Cardiac muscle cell (in vitro differentiated cells and primary cell): Measurements from ENCODE around the gene APLP1. TPM values are rescaled to one million over a fixed set of nuclear protein-coding genes. Genes with fewer than 3 reads are reported as not detected.

Experiments used
- DNase-seq, 2 donors: peaks; one replicate each; pipeline versions ENCODE4 v3.0.0 to v3.0.0-alpha.2; 2010 to 2017; ENCODE audit warnings: low read depth in 1 of 2, low spot score in 1 of 2
- H3K27ac ChIP-seq: fragments of 200-600 bp; sonication (generic); 2 replicates; pipeline ENCODE4 v1.5.1; 2016
- H3K27me3 ChIP-seq: fragments of 200-600 bp; sonication (generic); 2 replicates; pipeline ENCODE4 v1.6.0; 2016; ENCODE audit warnings: control low read depth
- H3K36me3 ChIP-seq: fragments of 200-600 bp; sonication (generic); 2 replicates; pipeline ENCODE4 v1.5.1; 2016; ENCODE audit warnings: control low read depth
- H3K4me1 ChIP-seq: fragments of 200-600 bp; sonication (generic); 2 replicates; pipeline ENCODE4 v1.8.1; 2017; ENCODE audit warnings: low read depth, mild to moderate bottlenecking, mixed run types
- H3K4me3 ChIP-seq: fragments of 200-600 bp; sonication (generic); 2 replicates; pipeline ENCODE4 v1.5.1; 2016; ENCODE audit warnings: mild to moderate bottlenecking
- H3K9me3 ChIP-seq: fragments of 200-600 bp; sonication (generic); 2 replicates; pipeline ENCODE4 v1.5.1; 2017; ENCODE audit warnings: low read depth, mild to moderate bottlenecking, control low read depth
- CTCF ChIP-seq: IDR thresholded peaks from 2 replicates; pipeline ENCODE4 v1.5.1; 2012; ENCODE audit warnings: low read depth, mild to moderate bottlenecking, low read length
- polyA plus RNA-seq: library from polyadenylated mRNA; unstranded; fragments of >200 nt; fragmentation: Nextera tagmentation; extraction: Ambion mirVana; gene quantifications from 2 replicates; pipeline ENCODE4 v1.2.1, GENCODE V29; 2016
- total RNA-seq: library from RNA; depleted of rRNA; stranded (reverse); fragments of >200 nt; gene quantifications from 2 replicates; pipeline ENCODE4 v1.2.3, GENCODE V29; 2016

The APLP1 gene
- total and polyA plus RNA-seq, 2 experiments from 2014 or later: 134 to 157 TPM

- TF ChIP-seq CTCF: no peak
- Histone ChIP-seq H3K4me3 (no peak overlapping the region), H3K27ac (no peak overlapping the region), H3K4me1 (no peaks in the 10 kb centered on the region), H3K9me3 (no peaks in the 10 kb centered on the region), H3K36me3 (no peaks in the 10 kb centered on the region), H3K27me3 (no peaks in the 10 kb centered on the region)
- DNase-seq: no peak
These were observed 57.1 kb downstream of the APLP1 start for GRCh38 chr19:35925501-35925900.

- no peak for TF ChIP-seq CTCF
- no peak for DNase-seq
- H3K9me3 ChIP-seq: no peaks in the 10 kb centered on the region
- H3K4me3 ChIP-seq: no peak overlapping the region
- no peaks in the 10 kb centered on the region for H3K36me3 ChIP-seq
- H3K4me1 ChIP-seq: no peaks in the 10 kb centered on the region
- no peak overlapping the region for H3K27ac ChIP-seq
- no peaks in the 10 kb centered on the region for H3K27me3 ChIP-seq
These were observed 60.1 kb downstream of the APLP1 start for GRCh38 chr19:35928507-35928906.

Other genes with a start within 250 kb of the APLP1 start
- gene RBM42, start 239.5 kb upstream of the APLP1 start, total RNA-seq: 128 and 146 TPM in 2 replicates
- 161 and 170 TPM in 2 replicates for gene RBM42, start 239.5 kb upstream of the APLP1 start, polyA plus RNA-seq
- 1.1 and 3.1 TPM in 2 replicates for gene ETV2, start 226.8 kb upstream of the APLP1 start, total RNA-seq
- gene ETV2, start 226.8 kb upstream of the APLP1 start, polyA plus RNA-seq: 3.1 and 4.0 TPM in 2 replicates
- gene COX6B1, start 220.3 kb upstream of the APLP1 start, total RNA-seq: 817 and 1,352 TPM in 2 replicates
- 1,159 and 1,609 TPM in 2 replicates for gene COX6B1, start 220.3 kb upstream of the APLP1 start, polyA plus RNA-seq
- gene UPK1A, start 202.1 kb upstream of the APLP1 start, total RNA-seq: 1.2 TPM in 1 of 2 replicates, not detected in the other
- 0.67 and 1.4 TPM in 2 replicates for gene UPK1A, start 202.1 kb upstream of the APLP1 start, polyA plus RNA-seq
- gene ZBTB32, start 164.0 kb upstream of the APLP1 start, total RNA-seq: not detected in 2 replicates
- gene ZBTB32, start 164.0 kb upstream of the APLP1 start, polyA plus RNA-seq: 0.53 and 0.59 TPM in 2 replicates
- gene KMT2B, start 150.6 kb upstream of the APLP1 start, total RNA-seq: 18.2 and 38.1 TPM in 2 replicates
- 8.9 and 11.9 TPM in 2 replicates for gene KMT2B, start 150.6 kb upstream of the APLP1 start, polyA plus RNA-seq
- 1.5 and 2.6 TPM in 2 replicates for gene IGFLR1, start 126.1 kb upstream of the APLP1 start, total RNA-seq
- 2.4 and 5.5 TPM in 2 replicates for gene IGFLR1, start 126.1 kb upstream of the APLP1 start, polyA plus RNA-seq
- gene U2AF1L4, start 123.2 kb upstream of the APLP1 start, total RNA-seq: 30.3 and 40.2 TPM in 2 replicates
- gene U2AF1L4, start 123.2 kb upstream of the APLP1 start, polyA plus RNA-seq: 45.5 and 61.7 TPM in 2 replicates
- 43.7 and 65.4 TPM in 2 replicates for gene PSENEN, start 122.9 kb upstream of the APLP1 start, total RNA-seq
- gene PSENEN, start 122.9 kb upstream of the APLP1 start, polyA plus RNA-seq: 158 and 173 TPM in 2 replicates
- 16.0 and 16.8 TPM in 2 replicates for gene LIN37, start 120.0 kb upstream of the APLP1 start, total RNA-seq
- 11.4 and 16.3 TPM in 2 replicates for gene LIN37, start 120.0 kb upstream of the APLP1 start, polyA plus RNA-seq
- 0.51 and 2.5 TPM in 2 replicates for gene HSPB6, start 111.5 kb upstream of the APLP1 start, total RNA-seq
- 0.76 and 2.6 TPM in 2 replicates for gene HSPB6, start 111.5 kb upstream of the APLP1 start, polyA plus RNA-seq
- 14.8 and 16.3 TPM in 2 replicates for gene PROSER3, start 110.4 kb upstream of the APLP1 start, total RNA-seq
- gene PROSER3, start 110.4 kb upstream of the APLP1 start, polyA plus RNA-seq: 28.9 and 35.7 TPM in 2 replicates
- gene ARHGAP33, start 93.0 kb upstream of the APLP1 start, total RNA-seq: 10.9 and 47.4 TPM in 2 replicates
- gene ARHGAP33, start 93.0 kb upstream of the APLP1 start, polyA plus RNA-seq: 16.1 and 31.9 TPM in 2 replicates
- 0.09 TPM in 1 of 2 replicates, not detected in the other for gene PRODH2, start 55.7 kb upstream of the APLP1 start, total RNA-seq
- not detected in 2 replicates for gene PRODH2, start 55.7 kb upstream of the APLP1 start, polyA plus RNA-seq
- 1.1 and 1.3 TPM in 2 replicates for gene NPHS1, start 16.1 kb upstream of the APLP1 start, total RNA-seq
- gene NPHS1, start 16.1 kb upstream of the APLP1 start, polyA plus RNA-seq: 0.37 TPM in 1 of 2 replicates, not detected in the other
- 3.5 and 4.2 TPM in 2 replicates for gene KIRREL2, start 11.7 kb upstream of the APLP1 start, total RNA-seq
- 3.2 and 3.7 TPM in 2 replicates for gene KIRREL2, start 11.7 kb upstream of the APLP1 start, polyA plus RNA-seq
- gene NFKBID, start 32.0 kb downstream of the APLP1 start, total RNA-seq: 3.7 and 5.1 TPM in 2 replicates
- 6.4 and 8.5 TPM in 2 replicates for gene NFKBID, start 32.0 kb downstream of the APLP1 start, polyA plus RNA-seq
- 2.5 TPM in 1 of 2 replicates, not detected in the other for gene HCST, start 34.0 kb downstream of the APLP1 start, total RNA-seq
- 2.1 and 2.4 TPM in 2 replicates for gene HCST, start 34.0 kb downstream of the APLP1 start, polyA plus RNA-seq
- gene TYROBP, start 39.7 kb downstream of the APLP1 start, total RNA-seq: 2.9 TPM in 1 of 2 replicates, not detected in the other
- 0.79 TPM in 1 of 2 replicates, not detected in the other for gene TYROBP, start 39.7 kb downstream of the APLP1 start, polyA plus RNA-seq
- 13.4 and 14.3 TPM in 2 replicates for gene LRFN3, start 67.8 kb downstream of the APLP1 start, total RNA-seq
- 10.3 and 16.0 TPM in 2 replicates for gene LRFN3, start 67.8 kb downstream of the APLP1 start, polyA plus RNA-seq
- 49.6 and 58.0 TPM in 2 replicates for gene SDHAF1, start 126.6 kb downstream of the APLP1 start, total RNA-seq
- gene SDHAF1, start 126.6 kb downstream of the APLP1 start, polyA plus RNA-seq: 31.9 and 36.2 TPM in 2 replicates
- 6.2 and 6.3 TPM in 2 replicates for gene SYNE4, start 140.2 kb downstream of the APLP1 start, total RNA-seq
- 8.7 and 11.4 TPM in 2 replicates for gene SYNE4, start 140.2 kb downstream of the APLP1 start, polyA plus RNA-seq
- 52.2 and 79.0 TPM in 2 replicates for gene ALKBH6, start 145.6 kb downstream of the APLP1 start, total RNA-seq
- 39.6 and 66.9 TPM in 2 replicates for gene ALKBH6, start 145.6 kb downstream of the APLP1 start, polyA plus RNA-seq
- gene CLIP3, start 164.3 kb downstream of the APLP1 start, total RNA-seq: 7.1 and 10.9 TPM in 2 replicates
- 18.9 and 26.4 TPM in 2 replicates for gene CLIP3, start 164.3 kb downstream of the APLP1 start, polyA plus RNA-seq
- 18.9 and 37.0 TPM in 2 replicates for gene THAP8, start 185.7 kb downstream of the APLP1 start, total RNA-seq
- gene THAP8, start 185.7 kb downstream of the APLP1 start, polyA plus RNA-seq: 24.8 and 32.5 TPM in 2 replicates
- 3.9 and 13.4 TPM in 2 replicates for gene WDR62, start 186.3 kb downstream of the APLP1 start, total RNA-seq
- 2.1 and 9.1 TPM in 2 replicates for gene WDR62, start 186.3 kb downstream of the APLP1 start, polyA plus RNA-seq
- not detected in 2 replicates for gene OVOL3, start 242.6 kb downstream of the APLP1 start, total RNA-seq
- gene OVOL3, start 242.6 kb downstream of the APLP1 start, polyA plus RNA-seq: 0.36 TPM in 1 of 2 replicates, not detected in the other
- 64.5 and 130 TPM in 2 replicates for gene POLR2I, start 246.3 kb downstream of the APLP1 start, total RNA-seq
- 224 and 229 TPM in 2 replicates for gene POLR2I, start 246.3 kb downstream of the APLP1 start, polyA plus RNA-seq
- gene TBCB, start 246.9 kb downstream of the APLP1 start, total RNA-seq: 177 and 261 TPM in 2 replicates
- gene TBCB, start 246.9 kb downstream of the APLP1 start, polyA plus RNA-seq: 202 and 268 TPM in 2 replicates